Activated naive CD4-positive, alpha-beta T cell treated with anti-CD3 and anti-CD28 coated beads, Interleukin-2, amount 50 U/mL, for 72 hours (primary cell): ENCODE data around the gene SLC8B1. TPM values are rescaled to one million over a fixed set of nuclear protein-coding genes. Genes with fewer than 3 reads are reported as not detected.
A peak's percentile ranks its signal among the peaks of the same experiment; 100 is the strongest.

Experiments used
- ATAC-seq, 2 donors: fragments of 150-1000 bp; cut with Tn5 transposase; 2 replicates each; pipeline ENCODE4 v1.10.0; 2021; ENCODE audit warnings: mild to moderate bottlenecking in 2 of 2, moderate library complexity in 2 of 2
- DNase-seq, 2 donors: peaks; one replicate each; pipeline ENCODE4 v3.0.0; 2021 to 2022; ENCODE audit warnings: low spot score in 2 of 2
- H3K27ac Mint-ChIP-seq, 2 donors: one replicate each; pipeline ENCODE4 v1.8.0; 2022; ENCODE audit warnings: mild to moderate bottlenecking in 2 of 2, mixed read lengths in 2 of 2
- H3K36me3 Mint-ChIP-seq, 2 donors: one replicate each; pipeline ENCODE4 v1.8.0; 2022; ENCODE audit warnings: mixed read lengths in 2 of 2
- H3K9me3 Mint-ChIP-seq, 2 donors: one replicate each; pipeline ENCODE4 v1.8.0; 2022; ENCODE audit warnings: mixed read lengths in 2 of 2
- total RNA-seq, 2 donors: library from RNA; stranded (reverse); gene quantifications; one replicate each; pipeline ENCODE4 v1.2.3, GENCODE V29; 2022

The SLC8B1 gene
- total RNA-seq, 2 donors from 2014 or later = 24.2 to 28.5 TPM

- DNase-seq (no peak), ATAC-seq (no peak)
- peak overlapping the region; percentile 67 to 88 for H3K27ac Mint-ChIP-seq
- H3K36me3 Mint-ChIP-seq = peaks cover 0 to 4% of the 10 kb centered on the region in 2 donors
- no peaks in the 10 kb centered on the region for H3K9me3 Mint-ChIP-seq
Observed at GRCh38 chr12:113293100-113293499, 41.8 kb downstream of the SLC8B1 start.

- H3K36me3 Mint-ChIP-seq = peaks cover 0 to 4% of the 10 kb centered on the region in 2 donors
- ATAC-seq (no peak), DNase-seq (no peak)
- H3K9me3 Mint-ChIP-seq = no peaks in the 10 kb centered on the region
- peak overlapping the region; percentile 67 to 88 for H3K27ac Mint-ChIP-seq
Observed at GRCh38 chr12:113292547-113292946, 42.4 kb downstream of the SLC8B1 start.

- ATAC-seq = no peak
- Mint-ChIP-seq H3K9me3 (no peaks in the 10 kb centered on the region), H3K36me3 (peaks cover 0 to 4% of the 10 kb centered on the region in 2 donors), H3K27ac (peak overlapping the region; percentile 67 to 88)
- no peak for DNase-seq
Observed at GRCh38 chr12:113292091-113292490, 42.8 kb downstream of the SLC8B1 start.

- Mint-ChIP-seq H3K36me3 (peaks cover 0 to 4% of the 10 kb centered on the region in 2 donors), H3K9me3 (no peaks in the 10 kb centered on the region), H3K27ac (peak overlapping the region; percentile 81 to 89)
- ATAC-seq (no peak), DNase-seq (no peak)
Observed at GRCh38 chr12:113291586-113291985, 43.3 kb downstream of the SLC8B1 start.

GRCh38 chr12:113290506-113290905 lies 44.4 kb downstream of the SLC8B1 start:
- H3K36me3 Mint-ChIP-seq = peaks cover 0 to 4% of the 10 kb centered on the region in 2 donors
- peak overlapping the region; percentile 17 to 89 for H3K27ac Mint-ChIP-seq
- no peaks in the 10 kb centered on the region for H3K9me3 Mint-ChIP-seq
- ATAC-seq = peak in 1 of 2 donors; percentile 11
- no peak for DNase-seq

- ATAC-seq = no peak
- peak overlapping the region; percentile 17 to 65 for H3K27ac Mint-ChIP-seq
Observed at GRCh38 chr12:113289361-113289760, 45.5 kb downstream of the SLC8B1 start.

GRCh38 chr12:113287899-113288282 lies 47.0 kb downstream of the SLC8B1 start:
- DNase-seq (no peak), ATAC-seq (no peak)
- no peaks in the 10 kb centered on the region for H3K9me3 Mint-ChIP-seq
- H3K36me3 Mint-ChIP-seq = peaks cover 0 to 10% of the 10 kb centered on the region in 2 donors
- no peak overlapping the region for H3K27ac Mint-ChIP-seq

More at GRCh38 chr12:113289361-113289760, 45.5 kb downstream of the SLC8B1 start:
- no peak for DNase-seq
- H3K9me3 Mint-ChIP-seq = no peaks in the 10 kb centered on the region
- H3K36me3 Mint-ChIP-seq = peaks cover 0 to 10% of the 10 kb centered on the region in 2 donors

- peaks cover 0 to 10% of the 10 kb centered on the region in 2 donors for H3K36me3 Mint-ChIP-seq
- H3K27ac Mint-ChIP-seq = peak overlapping the region in 1 of 2 donors; percentile 50
- ATAC-seq (no peak), DNase-seq (no peak)
- no peaks in the 10 kb centered on the region for H3K9me3 Mint-ChIP-seq
Observed at GRCh38 chr12:113287146-113287898, 47.6 kb downstream of the SLC8B1 start.

- ATAC-seq = no peak
- H3K9me3 Mint-ChIP-seq = no peaks in the 10 kb centered on the region
- no peak for DNase-seq
- H3K36me3 Mint-ChIP-seq = peaks cover 0 to 10% of the 10 kb centered on the region in 2 donors
- H3K27ac Mint-ChIP-seq = peak overlapping the region in 1 of 2 donors; percentile 50
Observed at GRCh38 chr12:113286712-113287111, 48.2 kb downstream of the SLC8B1 start.

GRCh38 chr12:113285679-113286610 lies 49.0 kb downstream of the SLC8B1 start:
- peak overlapping the region; percentile 37 to 81 for H3K27ac Mint-ChIP-seq
- H3K36me3 Mint-ChIP-seq = peaks cover 0 to 6% of the 10 kb centered on the region in 2 donors
- H3K9me3 Mint-ChIP-seq = no peaks in the 10 kb centered on the region
- no peak for DNase-seq
- no peak for ATAC-seq

- DNase-seq = no peak
- Mint-ChIP-seq H3K9me3 (no peaks in the 10 kb centered on the region), H3K27ac (peak overlapping the region; percentile 37 to 81), H3K36me3 (peaks cover 0 to 6% of the 10 kb centered on the region in 2 donors)
- ATAC-seq = no peak
Observed at GRCh38 chr12:113284751-113285150, 50.2 kb downstream of the SLC8B1 start.

- peak overlapping the region; percentile 67 to 84 for H3K27ac Mint-ChIP-seq
- H3K36me3 Mint-ChIP-seq = no peaks in the 10 kb centered on the region
- DNase-seq = no peak
- no peaks in the 10 kb centered on the region for H3K9me3 Mint-ChIP-seq
- ATAC-seq = no peak
Observed at GRCh38 chr12:113278633-113279032, 56.3 kb downstream of the SLC8B1 start.

GRCh38 chr12:113278141-113278540 lies 56.8 kb downstream of the SLC8B1 start:
- no peak for DNase-seq
- no peak for ATAC-seq
- Mint-ChIP-seq H3K27ac (peak overlapping the region; percentile 65 to 67), H3K9me3 (no peaks in the 10 kb centered on the region), H3K36me3 (no peaks in the 10 kb centered on the region)

- Mint-ChIP-seq H3K36me3 (peaks cover 0 to 4% of the 10 kb centered on the region in 2 donors), H3K27ac (peak overlapping the region in 1 of 2 donors; percentile 65), H3K9me3 (no peaks in the 10 kb centered on the region)
- ATAC-seq (no peak), DNase-seq (no peak)
Observed at GRCh38 chr12:113277511-113277910, 57.4 kb downstream of the SLC8B1 start.

GRCh38 chr12:113276946-113277500 lies 57.9 kb downstream of the SLC8B1 start:
- DNase-seq = no peak
- H3K27ac Mint-ChIP-seq = peak overlapping the region; percentile 68
- H3K36me3 Mint-ChIP-seq = peaks cover 0 to 7% of the 10 kb centered on the region in 2 donors
- ATAC-seq = peak; percentile 11 to 16
- H3K9me3 Mint-ChIP-seq = no peaks in the 10 kb centered on the region

GRCh38 chr12:113276306-113276705 lies 58.6 kb downstream of the SLC8B1 start:
- DNase-seq = no peak
- H3K36me3 Mint-ChIP-seq = peaks cover 0 to 7% of the 10 kb centered on the region in 2 donors
- H3K9me3 Mint-ChIP-seq = no peaks in the 10 kb centered on the region
- H3K27ac Mint-ChIP-seq = peak overlapping the region in 1 of 2 donors; percentile 68
- ATAC-seq = no peak

GRCh38 chr12:113274848-113275247 lies 60.1 kb downstream of the SLC8B1 start:
- H3K27ac Mint-ChIP-seq = peak overlapping the region in 1 of 2 donors; percentile 60
- no peak for DNase-seq
- H3K9me3 Mint-ChIP-seq = no peaks in the 10 kb centered on the region
- ATAC-seq = no peak
- H3K36me3 Mint-ChIP-seq = peaks cover 0 to 7% of the 10 kb centered on the region in 2 donors
